Activated CD4-positive, alpha-beta T cell treated with anti-CD3 and anti-CD28 coated beads, Interleukin-2, amount 50 U/mL, for 24 hours (primary cell): ENCODE data around the gene EEF2K.
A peak's percentile ranks its signal among the peaks of the same experiment; 100 is the strongest.

Experiments used
- DNase-seq, 2 donors: peaks; one replicate each; pipeline ENCODE4 v3.0.0-alpha.2; 2020; ENCODE audit warnings: low read depth in 1 of 2, low spot score in 1 of 2

Gene EEF2K

GRCh38 chr16:22314661-22315626, 108.9 kb downstream of the EEF2K start:
- no peak for DNase-seq

DNA sequence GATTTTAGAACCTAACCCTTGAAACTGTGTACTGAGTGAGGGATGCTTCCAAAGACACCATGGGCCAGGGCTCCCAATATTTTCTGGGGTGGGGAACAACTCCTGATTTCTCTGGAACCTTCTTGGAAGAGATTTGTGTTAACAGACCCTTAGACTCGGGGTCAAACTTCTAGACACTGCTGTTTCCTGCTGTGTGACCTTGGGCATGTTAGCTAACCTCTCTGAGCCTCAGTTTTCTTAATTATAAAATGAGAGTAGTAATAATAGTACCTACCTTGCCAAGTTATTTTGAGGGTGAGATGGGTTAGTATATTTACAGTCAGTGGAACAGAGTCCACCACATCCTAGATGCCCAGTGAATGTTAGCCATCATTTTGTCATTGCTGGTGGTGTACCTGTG, 109.9 kb downstream of the EEF2K start:
- no peak for DNase-seq

- no peak for DNase-seq
Observed at GRCh38 chr16:22316411-22316811, 110.3 kb downstream of the EEF2K start.

DNA sequence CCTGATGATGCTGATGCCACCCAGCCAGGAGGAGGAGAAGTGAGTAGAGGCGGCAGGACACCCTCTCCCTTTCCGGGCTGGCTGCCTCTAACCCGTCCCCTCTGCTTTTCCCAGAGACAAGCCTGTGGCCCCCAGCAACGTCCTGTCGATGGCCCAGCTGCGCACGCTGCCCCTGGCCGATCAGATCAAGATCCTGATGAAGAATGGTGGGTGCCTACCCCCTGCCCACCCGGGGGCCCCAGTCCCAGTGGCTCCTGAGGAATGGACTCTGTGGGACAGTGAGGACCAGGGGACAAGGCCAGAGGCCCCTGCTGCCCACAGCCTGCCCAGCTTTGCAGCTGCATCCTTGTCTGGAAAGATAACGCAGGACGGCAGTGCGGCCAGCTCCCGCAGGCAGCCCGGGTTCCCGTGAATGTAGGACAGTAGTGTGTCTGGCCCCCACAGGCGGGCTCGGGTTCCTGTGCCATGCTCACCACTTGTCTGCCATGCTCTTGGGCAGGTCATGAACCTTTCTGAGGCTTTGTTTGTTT, 111.0 kb downstream of the EEF2K start:
- no peak for DNase-seq

DNA sequence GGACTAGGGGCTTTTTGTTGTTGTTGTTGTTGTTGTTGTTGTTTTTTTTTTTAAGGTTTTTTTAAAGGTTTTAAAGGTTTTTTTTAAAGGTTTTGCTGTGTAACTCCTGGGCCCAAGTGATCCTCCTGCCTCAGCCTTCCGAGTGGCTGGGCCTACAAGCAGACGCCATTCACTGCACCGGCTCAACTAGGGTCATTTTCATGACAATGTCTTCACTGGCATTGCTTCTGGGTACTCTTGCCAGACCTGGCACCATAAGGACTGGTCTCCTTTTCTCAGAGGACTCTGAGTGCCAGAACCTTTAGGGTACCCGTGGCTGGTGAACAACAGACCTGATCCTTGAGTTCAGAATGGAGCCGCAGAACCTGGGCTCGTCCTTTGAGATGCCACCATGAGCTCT, 111.5 kb downstream of the EEF2K start:
- DNase-seq, result no peak

- DNase-seq, result peak in 1 of 2 donors; percentile 30
Observed at GRCh38 chr16:22318690-22319358, 112.7 kb downstream of the EEF2K start.

DNA sequence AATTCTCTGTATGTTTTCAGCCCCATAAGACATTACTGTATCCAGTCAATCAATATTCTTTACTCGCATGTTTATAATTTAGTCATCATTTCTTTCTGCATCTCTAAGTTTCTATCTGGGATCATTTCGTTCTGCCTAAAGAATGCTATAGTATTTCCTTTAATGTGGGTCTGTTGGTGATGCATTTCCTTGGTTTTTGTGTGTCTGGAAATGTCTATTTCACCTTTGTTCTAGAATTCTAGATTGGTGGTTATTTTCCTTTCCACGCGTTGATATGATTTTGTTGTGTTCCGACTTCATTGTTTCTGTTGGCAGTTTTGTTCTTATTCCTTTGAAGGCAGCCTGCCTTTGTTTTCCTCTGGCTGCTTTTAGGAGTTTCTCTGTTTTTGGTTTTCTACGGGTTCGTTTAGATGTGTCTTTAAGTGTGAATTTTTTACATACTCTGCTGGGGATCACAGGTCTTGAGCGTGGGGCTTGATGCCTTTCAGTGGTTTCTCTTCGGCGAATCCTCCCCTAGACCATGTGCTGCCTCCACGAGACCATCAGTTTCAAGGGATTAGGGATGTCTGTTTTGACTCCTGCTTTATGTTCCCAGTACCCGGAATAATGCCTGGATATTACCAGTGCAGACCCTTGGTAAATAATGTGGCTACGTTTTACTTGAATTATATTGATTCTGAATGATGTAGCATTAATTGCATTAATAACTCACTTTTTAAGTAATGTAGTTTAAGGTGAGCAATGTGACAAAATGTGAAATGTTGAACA, 114.7 kb downstream of the EEF2K start:
- no peak for DNase-seq

DNA sequence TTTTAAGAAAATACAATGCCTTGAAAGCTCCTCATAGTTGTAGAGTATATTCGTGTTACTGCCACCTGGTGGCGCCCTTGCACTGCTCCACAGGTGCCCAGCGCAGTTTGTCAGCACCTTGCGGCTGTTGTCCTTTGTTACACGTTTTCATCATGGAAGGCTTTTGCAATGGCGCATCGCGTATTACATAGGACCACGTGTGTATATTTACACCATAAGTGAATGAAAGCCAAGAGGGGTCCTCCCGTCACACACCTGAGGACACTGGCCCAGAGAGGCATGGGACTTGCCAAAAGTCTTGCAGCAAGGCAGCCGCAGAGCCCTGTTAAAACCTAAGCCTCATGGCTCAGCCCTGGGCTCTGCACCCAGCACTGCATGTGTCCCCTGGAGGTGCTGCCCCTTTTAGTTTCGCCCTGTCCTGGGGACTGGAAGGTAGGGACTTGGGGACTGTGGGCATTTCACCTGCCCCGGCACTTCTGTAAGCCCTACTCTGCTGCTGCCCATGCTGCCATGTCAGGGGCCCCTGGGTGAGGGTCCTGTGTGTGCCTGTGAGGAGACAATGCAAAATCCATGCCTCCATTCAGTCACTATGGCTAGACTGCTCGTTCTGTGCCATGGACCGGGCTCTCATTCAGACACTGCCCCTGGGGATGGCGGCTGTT, 115.4 kb downstream of the EEF2K start:
- DNase-seq, result peak; percentile 40 to 47

- no peak for DNase-seq
Observed at GRCh38 chr16:22322021-22322471, 116.0 kb downstream of the EEF2K start.

DNA sequence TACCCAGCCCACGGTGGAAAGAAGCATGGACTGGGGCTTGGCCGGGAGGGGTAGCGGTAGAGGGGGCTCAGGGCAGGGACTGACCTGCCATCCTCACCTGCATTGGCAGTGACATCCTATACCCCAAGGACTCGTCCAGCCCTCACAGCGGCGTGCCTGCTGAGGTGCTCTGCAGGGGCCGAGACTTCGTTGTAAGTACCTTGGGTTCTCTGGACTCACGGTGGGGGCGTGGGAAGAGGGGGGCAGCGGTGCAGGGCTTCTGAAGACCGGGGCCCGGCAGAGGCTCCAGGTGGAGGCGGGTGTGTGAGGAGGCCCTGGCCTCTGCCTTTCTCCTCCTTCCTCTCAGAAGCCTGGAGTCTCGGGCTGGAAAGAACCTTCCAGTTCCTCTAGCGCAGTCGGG, 116.7 kb downstream of the EEF2K start:
- no peak for DNase-seq

DNA sequence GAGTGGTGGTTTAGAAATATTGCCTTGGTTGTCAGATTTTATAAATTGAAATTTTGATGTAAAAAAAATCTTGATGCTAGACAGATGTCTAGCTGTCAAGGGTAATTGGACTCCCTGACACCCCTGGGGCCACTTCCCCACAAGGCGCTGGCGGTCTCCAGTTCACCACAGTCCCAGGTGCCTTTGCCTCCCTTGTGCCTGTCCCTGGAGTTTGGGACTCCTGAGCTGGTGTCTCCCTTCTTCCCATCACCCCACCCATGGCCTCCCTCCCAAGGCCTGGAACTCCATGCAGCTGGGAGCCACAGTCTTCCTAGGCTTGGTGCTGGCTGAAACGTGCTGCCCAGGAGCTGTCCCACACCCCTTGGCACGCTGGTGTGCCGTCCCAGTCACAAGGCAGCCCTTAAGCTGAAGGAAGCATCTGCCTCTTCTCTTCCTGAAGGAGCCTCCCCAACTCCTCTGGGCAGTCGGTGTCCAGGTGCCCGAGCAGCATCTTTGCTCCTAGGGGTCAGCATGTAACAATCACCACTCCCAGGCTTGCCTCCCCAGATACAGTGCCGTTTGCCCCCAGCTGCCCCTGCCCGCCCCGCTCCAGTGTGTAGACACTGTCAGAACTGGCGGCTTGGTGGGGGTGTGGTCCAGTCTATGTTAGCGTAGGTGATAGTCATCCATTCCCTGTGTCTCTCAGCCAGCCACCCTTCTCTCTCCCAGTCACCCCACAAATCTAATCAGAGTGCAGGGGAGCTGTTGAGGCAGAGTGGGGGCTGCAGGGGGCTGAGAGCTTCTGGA, 117.3 kb downstream of the EEF2K start:
- no peak for DNase-seq

DNA sequence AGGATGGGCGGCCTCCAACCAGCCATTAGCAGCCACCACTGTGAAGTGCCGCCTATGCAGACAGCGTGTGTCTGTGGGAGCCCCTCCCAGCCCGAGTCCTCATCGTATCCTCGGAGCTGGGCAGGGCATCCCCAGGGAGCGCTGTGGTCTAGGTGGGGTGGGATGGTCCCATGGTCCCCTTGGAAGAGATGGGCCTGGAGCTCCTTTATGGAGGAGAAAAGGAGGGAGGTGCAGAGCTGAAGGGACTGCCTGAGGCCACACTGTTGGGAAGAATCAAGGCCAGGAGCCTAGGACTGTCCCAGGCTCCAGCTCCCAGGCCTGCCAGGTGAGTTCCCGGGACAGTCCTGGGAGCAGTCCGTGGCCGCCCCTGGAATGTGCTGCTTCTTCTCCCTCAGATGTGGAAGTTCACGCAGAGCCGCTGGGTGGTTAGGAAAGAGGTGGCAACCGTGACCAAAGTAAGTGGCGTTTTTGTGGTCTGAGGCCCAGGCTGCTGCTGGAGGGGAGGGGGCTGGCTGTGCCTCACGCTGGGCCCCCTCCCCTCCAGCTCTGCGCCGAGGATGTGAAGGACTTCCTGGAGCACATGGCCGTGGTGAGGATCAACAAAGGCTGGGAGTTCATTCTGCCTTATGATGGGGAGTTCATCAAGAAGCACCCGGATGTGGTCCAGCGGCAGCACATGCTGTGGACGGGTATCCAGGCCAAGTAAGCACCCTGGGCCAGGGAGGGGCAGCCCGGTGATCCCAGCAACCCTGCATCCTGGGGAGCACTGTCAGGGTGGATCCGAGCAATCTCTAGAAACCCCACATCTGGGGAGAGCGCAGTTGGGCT, 118.1 kb downstream of the EEF2K start:
- DNase-seq, result no peak

GRCh38 chr16:22324787-22325597, 118.9 kb downstream of the EEF2K start:
- no peak for DNase-seq

DNA sequence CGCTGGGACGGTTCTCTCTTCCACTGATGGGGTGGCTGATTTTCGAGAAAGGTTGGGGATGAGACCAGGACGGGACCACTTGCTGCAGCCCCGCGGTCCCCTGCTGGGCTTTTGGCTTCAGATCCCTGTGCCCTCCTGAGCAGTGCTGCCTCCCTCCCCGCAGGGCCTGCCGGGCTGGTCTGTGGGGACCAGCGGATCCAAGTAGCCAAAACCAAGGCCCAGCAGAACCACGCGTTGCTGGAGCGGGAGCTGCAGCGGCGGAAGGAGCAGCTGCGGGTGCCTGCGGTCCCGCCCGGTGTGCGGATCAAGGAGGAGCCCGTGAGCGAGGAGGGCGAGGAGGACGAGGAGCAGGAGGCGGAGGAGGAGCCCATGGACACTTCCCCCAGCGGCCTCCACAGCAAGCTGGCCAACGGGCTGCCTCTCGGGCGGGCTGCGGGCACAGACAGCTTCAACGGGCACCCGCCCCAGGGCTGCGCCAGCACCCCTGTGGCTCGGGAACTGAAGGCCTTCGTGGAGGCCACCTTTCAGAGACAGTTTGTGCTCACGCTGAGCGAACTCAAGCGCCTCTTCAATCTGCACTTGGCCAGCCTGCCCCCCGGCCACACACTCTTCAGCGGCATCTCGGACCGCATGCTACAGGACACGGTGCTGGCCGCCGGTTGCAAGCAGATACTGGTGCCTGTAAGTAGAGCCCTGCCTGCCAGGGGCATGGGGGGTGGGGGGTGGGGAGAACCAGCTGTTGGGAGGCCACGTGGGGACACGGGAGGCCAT, 119.7 kb downstream of the EEF2K start:
- DNase-seq, result no peak

DNA sequence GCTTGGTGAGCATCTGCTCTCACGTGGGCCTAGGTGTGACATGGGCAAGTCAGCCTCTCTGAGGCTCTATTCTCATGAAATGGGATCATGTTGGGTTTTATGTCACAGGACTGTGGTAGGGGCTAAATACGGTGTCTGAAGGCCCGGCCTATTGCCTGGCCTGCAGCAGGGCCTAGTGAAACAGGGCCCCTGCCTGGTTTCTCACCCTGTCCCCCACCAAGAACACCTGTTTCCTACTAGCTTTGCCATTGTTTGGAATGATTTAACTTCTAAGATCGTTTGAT, 120.2 kb downstream of the EEF2K start:
- DNase-seq, result no peak

DNA sequence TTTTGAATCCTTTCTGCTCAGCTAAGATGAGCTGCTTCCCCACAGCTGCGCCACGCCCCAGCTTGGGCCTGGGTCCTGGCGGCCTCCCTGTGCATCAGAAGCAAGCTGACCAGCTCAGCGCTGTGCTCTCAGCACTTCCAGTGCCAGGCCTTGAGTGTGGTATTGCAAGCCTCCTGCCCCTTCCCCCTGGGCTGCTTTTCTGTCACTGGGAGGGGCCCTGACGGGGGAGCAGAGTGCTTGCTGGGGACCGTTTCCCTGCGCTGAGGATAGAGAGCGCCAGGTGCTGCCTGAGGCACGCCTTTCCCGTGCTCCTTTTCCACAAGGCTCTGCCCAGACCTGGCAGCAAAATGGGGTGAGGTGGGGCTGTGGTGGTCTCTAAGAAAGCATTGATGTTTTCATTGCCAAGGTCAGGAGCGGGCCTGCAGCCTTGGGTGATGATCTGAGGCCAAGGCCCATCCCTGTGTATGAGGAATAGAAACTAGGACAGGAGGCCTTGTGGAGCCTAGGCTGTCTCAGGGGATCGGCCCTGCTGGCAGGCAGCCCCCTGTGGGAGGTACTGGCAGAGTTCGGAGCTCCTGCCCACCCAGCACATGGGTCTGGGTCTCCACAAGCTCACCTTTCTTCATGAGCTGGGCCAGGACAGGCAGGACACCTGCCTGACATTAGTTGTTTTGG, 120.8 kb downstream of the EEF2K start:
- no peak for DNase-seq

GRCh38 chr16:22327446-22327775, 121.3 kb downstream of the EEF2K start:
- DNase-seq, result no peak
